Measurements from ENCODE around the gene C2CD5.

C2CD5 gene

GRCh38 chr12:22409377-22410164, 134.8 kb downstream of the C2CD5 start:
- no peak for DNase-seq

GRCh38 chr12:22408610-22409376, 135.5 kb downstream of the C2CD5 start:
- DNase-seq: no peak

- no peak for DNase-seq
These were observed 136.9 kb downstream of the C2CD5 start for GRCh38 chr12:22407397-22407796.

GRCh38 chr12:22406627-22407026, 137.7 kb downstream of the C2CD5 start:
- no peak for DNase-seq

- no peak for DNase-seq
These were observed 144.7 kb downstream of the C2CD5 start for GRCh38 chr12:22399464-22400180.
